ENCODE data around the gene PRRG1.

GRCh38 chrX:37378404-37378803 is 29.2 kb downstream of the PRRG1 start:
- TF ChIP-seq CTCF (IDR thresholded peaks at IDR 0.05; ENCODE audit: poor library complexity, severe bottlenecking): no peak
- TF ChIP-seq MXI1 (conservative IDR thresholded peaks at IDR 0.05; ENCODE audit: poor library complexity, severe bottlenecking): no peak
- TF ChIP-seq EP300 (conservative IDR thresholded peaks at IDR 0.05; ENCODE audit: poor library complexity, severe bottlenecking): no peak

Measured in neural cell (in vitro differentiated cells).